Keratinocyte (primary cell): Measurements from ENCODE around the gene NVL. TPM values are rescaled to one million over a fixed set of nuclear protein-coding genes. Genes with fewer than 3 reads are reported as not detected.

ENCODE experiments used
- DNase-seq: peaks from one replicate; pipeline ENCODE4 v3.0.0-alpha.2; 2011; ENCODE audit warnings: low read depth, missing footprints, low spot score
- FAIRE-seq: peaks from 2 replicates; lab custom pipeline; 2011; peaks lifted over from hg19 to GRCh38; lab: Jason Lieb, UNC
- H2AFZ ChIP-seq: 2 replicates; pipeline ENCODE4 v1.6.0; 2012; ENCODE audit warnings: low read length, control low read depth, inconsistent platforms; ENCODE audit not compliant: control insufficient read depth
- H3K27ac ChIP-seq: 2 replicates; pipeline ENCODE4 v1.5.1; 2011; ENCODE audit warnings: low read length; ENCODE audit not compliant: control insufficient read depth, insufficient read depth
- H3K27me3 ChIP-seq: 3 replicates; pipeline ENCODE4 v1.6.0; 2011; ENCODE audit warnings: low read length; ENCODE audit not compliant: control insufficient read depth, insufficient read depth; ENCODE audit errors: extremely low read depth
- H3K36me3 ChIP-seq, 2 experiments: 2 replicates in 1 of 2; 3 replicates in 1 of 2; pipeline ENCODE4 v1.5.1; 2011; ENCODE audit warnings: low read length in 2 of 2, mild to moderate bottlenecking in 1 of 2; ENCODE audit not compliant: control insufficient read depth in 2 of 2, insufficient read depth in 2 of 2; ENCODE audit errors: extremely low read depth in 1 of 2
- H3K4me1 ChIP-seq: 3 replicates; pipeline ENCODE4 v1.5.1; 2011; ENCODE audit warnings: low read length; ENCODE audit not compliant: control insufficient read depth, insufficient read depth; ENCODE audit errors: extremely low read depth
- H3K4me2 ChIP-seq: 3 replicates; pipeline ENCODE4 v1.6.0; 2011; ENCODE audit warnings: low read depth, low read length; ENCODE audit not compliant: control insufficient read depth, insufficient read depth; ENCODE audit errors: extremely low read depth
- H3K4me3 ChIP-seq, 3 experiments: fragments of 200-600 bp in 1 of 3; sonication (generic) in 1 of 3; 2 replicates in 2 of 3; 3 replicates in 1 of 3; pipeline ENCODE4 v1.5.1; 2011 to 2016; ENCODE audit warnings: low read length in 3 of 3, mild to moderate bottlenecking in 3 of 3, control low read depth in 2 of 3, inconsistent platforms in 1 of 3, low read depth in 1 of 3, mixed read lengths in 1 of 3, mixed run types in 1 of 3, moderate library complexity in 1 of 3; ENCODE audit not compliant: control insufficient read depth in 2 of 3, insufficient read depth in 2 of 3; ENCODE audit errors: extremely low read depth in 1 of 3
- H3K79me2 ChIP-seq: 2 replicates; pipeline ENCODE4 v1.6.0; 2012; ENCODE audit warnings: low read length; ENCODE audit not compliant: control insufficient read depth, insufficient read depth
- H3K9ac ChIP-seq: 3 replicates; pipeline ENCODE4 v1.6.0; 2011; ENCODE audit warnings: low read length; ENCODE audit not compliant: control insufficient read depth, insufficient read depth; ENCODE audit errors: extremely low read depth
- H3K9me1 ChIP-seq: 3 replicates; pipeline ENCODE4 v1.6.0; 2011; ENCODE audit warnings: low read length; ENCODE audit not compliant: control insufficient read depth, insufficient read depth; ENCODE audit errors: extremely low read depth
- H3K9me3 ChIP-seq: 2 replicates; pipeline ENCODE4 v1.5.1; 2012; ENCODE audit warnings: low read depth, low read length; ENCODE audit not compliant: control insufficient read depth
- H4K20me1 ChIP-seq: 3 replicates; pipeline ENCODE4 v1.6.0; 2011; ENCODE audit warnings: low read length; ENCODE audit not compliant: control insufficient read depth, insufficient read depth; ENCODE audit errors: extremely low read depth
- EZH2 ChIP-seq: IDR thresholded peaks from one replicate; pipeline ENCODE4 v1.6.1; 2012; ENCODE audit warnings: inconsistent platforms, mild to moderate bottlenecking, low read length, moderate library complexity
- dilution Hi-C: fragments of 300-500 bp; cut with MboI; formaldehyde crosslinking; loops from one replicate; pipeline ENCODE4 v1.7.0; 2020; ENCODE audit warnings: low sequenced_read_pairs; ENCODE audit not compliant: extremely low pct_ligation_motif_present
- polyA plus RNA-seq, 5 experiments: library from polyadenylated mRNA; depleted of rRNA in 3 of 5; stranded (reverse) in 3 of 5; stranded (forward) in 1 of 5; unstranded in 1 of 5; fragments of >200 nt; gene quantifications; 1 replicate in 1 of 5; 2 replicates in 3 of 5; 3 replicates in 1 of 5; pipeline versions ENCODE4 v1.2.1 to v1.2.3, GENCODE V29; 2011 to 2012; ENCODE audit warnings: missing spikeins in 2 of 5, low read depth in 1 of 5, low replicate concordance in 1 of 5
- TF ChIP-seq, protein P1 (sequence below), 3 experiments: IDR thresholded peaks in 1 of 3; conservative IDR thresholded peaks in 1 of 3; optimal IDR thresholded peaks in 1 of 3; 2 replicates in 2 of 3; 3 replicates in 1 of 3; pipeline versions ENCODE3 to v1.5.1; 2011; ENCODE audit warnings: low read length in 3 of 3, mild to moderate bottlenecking in 3 of 3, moderate library complexity in 2 of 3, control low read depth in 1 of 3, inconsistent platforms in 1 of 3; ENCODE audit not compliant: insufficient read depth in 2 of 3; ENCODE audit errors: extremely low read depth in 1 of 3

NVL gene
- polyA plus RNA-seq, 1 donor (not counting 4 experiments of a cell fraction or from before 2014, with no cell fraction given): 24.9 TPM

- Histone ChIP-seq H3K36me3 (peaks cover 4 to 6% of the 10 kb centered on the region in 2 experiments), H3K27me3 (no peaks in the 10 kb centered on the region), H3K9me3 (no peaks in the 10 kb centered on the region), H3K4me2 (no peak overlapping the region), H4K20me1 (no peaks in the 10 kb centered on the region), H3K9me1 (no peaks in the 10 kb centered on the region), H3K4me3 (no peak overlapping the region), H3K4me1 (no peaks in the 10 kb centered on the region), H3K9ac (no peak overlapping the region), H3K27ac (no peak overlapping the region), H3K79me2 (no peaks in the 10 kb centered on the region), H2AFZ (no peak overlapping the region)
- no peak for DNase-seq
- no peak for FAIRE-seq
- TF ChIP-seq, protein P1, sequence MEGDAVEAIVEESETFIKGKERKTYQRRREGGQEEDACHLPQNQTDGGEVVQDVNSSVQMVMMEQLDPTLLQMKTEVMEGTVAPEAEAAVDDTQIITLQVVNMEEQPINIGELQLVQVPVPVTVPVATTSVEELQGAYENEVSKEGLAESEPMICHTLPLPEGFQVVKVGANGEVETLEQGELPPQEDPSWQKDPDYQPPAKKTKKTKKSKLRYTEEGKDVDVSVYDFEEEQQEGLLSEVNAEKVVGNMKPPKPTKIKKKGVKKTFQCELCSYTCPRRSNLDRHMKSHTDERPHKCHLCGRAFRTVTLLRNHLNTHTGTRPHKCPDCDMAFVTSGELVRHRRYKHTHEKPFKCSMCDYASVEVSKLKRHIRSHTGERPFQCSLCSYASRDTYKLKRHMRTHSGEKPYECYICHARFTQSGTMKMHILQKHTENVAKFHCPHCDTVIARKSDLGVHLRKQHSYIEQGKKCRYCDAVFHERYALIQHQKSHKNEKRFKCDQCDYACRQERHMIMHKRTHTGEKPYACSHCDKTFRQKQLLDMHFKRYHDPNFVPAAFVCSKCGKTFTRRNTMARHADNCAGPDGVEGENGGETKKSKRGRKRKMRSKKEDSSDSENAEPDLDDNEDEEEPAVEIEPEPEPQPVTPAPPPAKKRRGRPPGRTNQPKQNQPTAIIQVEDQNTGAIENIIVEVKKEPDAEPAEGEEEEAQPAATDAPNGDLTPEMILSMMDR (optimal IDR thresholded peaks at IDR 0.05 in 1 of 3, IDR thresholded peaks at IDR 0.05 in 1 of 3, conservative IDR thresholded peaks at IDR 0.05 in 1 of 3; ENCODE audit: extremely low read depth in 1 of 3, insufficient read depth in 2 of 3, low read length in 3 of 3): no peak
- no peak for TF ChIP-seq EZH2
- dilution Hi-C loops: no loop called here
These were observed 91.8 kb downstream of the NVL start for GRCh38 chr1:224238212-224238611.

GRCh38 chr1:224237119-224237881 is 92.7 kb downstream of the NVL start:
- no peak for DNase-seq
- no peak overlapping the region for H3K4me2 ChIP-seq
- H4K20me1 ChIP-seq: no peaks in the 10 kb centered on the region
- no peaks in the 10 kb centered on the region for H3K9me3 ChIP-seq
- H3K4me3 ChIP-seq: no peak overlapping the region
- no peak for FAIRE-seq
- H3K4me1 ChIP-seq: no peaks in the 10 kb centered on the region
- no peak overlapping the region for H2AFZ ChIP-seq
- H3K27ac ChIP-seq: no peak overlapping the region
- no peak overlapping the region for H3K9ac ChIP-seq
- no peaks in the 10 kb centered on the region for H3K79me2 ChIP-seq
- H3K36me3 ChIP-seq: peaks cover 4 to 6% of the 10 kb centered on the region in 2 experiments
- dilution Hi-C loops: no loop called here
- TF ChIP-seq, protein P1 (optimal IDR thresholded peaks at IDR 0.05 in 1 of 3, IDR thresholded peaks at IDR 0.05 in 1 of 3, conservative IDR thresholded peaks at IDR 0.05 in 1 of 3; ENCODE audit: extremely low read depth in 1 of 3, insufficient read depth in 2 of 3, low read length in 3 of 3): no peak
- TF ChIP-seq EZH2: no peak
- no peaks in the 10 kb centered on the region for H3K27me3 ChIP-seq
- H3K9me1 ChIP-seq: no peaks in the 10 kb centered on the region
